H1 (cell line): Measurements from ENCODE around the gene COL8A1. TPM values are rescaled to one million over a fixed set of nuclear protein-coding genes. Genes with fewer than 3 reads are reported as not detected.

Experiments used
- CTCF ChIA-PET: fragments of 300-600 bp; sonication (Branson Sonifier 250); formaldehyde crosslinking; loops from one replicate; lab custom pipeline; 2021; ENCODE audit not compliant: partially characterized antibody; lab: Charles Lee
- POLR2A ChIA-PET: fragments of 300-600 bp; sonication (Branson Sonifier 250); formaldehyde crosslinking; loops from one replicate; lab custom pipeline; 2021; ENCODE audit warnings: inconsistent platforms; ENCODE audit not compliant: partially characterized antibody; lab: Charles Lee
- DNase-seq, 2 experiments: peaks; one replicate each; pipeline versions ENCODE4 v3.0.0 to v3.0.0-alpha.2; 2010 to 2022; ENCODE audit warnings: low spot score in 2 of 2, low read depth in 1 of 2, mixed read lengths in 1 of 2
- FAIRE-seq: peaks from 2 replicates; lab custom pipeline; 2011; peaks lifted over from hg19 to GRCh38; lab: Jason Lieb, UNC
- H2AFZ ChIP-seq: 2 replicates; pipeline ENCODE4 v1.8.1; 2012; ENCODE audit warnings: low read length, inconsistent platforms
- H2AK5ac ChIP-seq: 2 replicates; pipeline ENCODE4 v1.6.1; 2013; ENCODE audit warnings: low read depth, low read length
- H2BK120ac ChIP-seq: replicated peaks from 2 replicates; pipeline ENCODE3; 2013; ENCODE audit warnings: low read depth, low read length, inconsistent platforms
- H2BK12ac ChIP-seq: 2 replicates; pipeline ENCODE4 v1.6.1; 2013; ENCODE audit warnings: low read depth, low read length
- H2BK15ac ChIP-seq: 2 replicates; pipeline ENCODE4 v1.6.1; 2013; ENCODE audit warnings: low read length
- H2BK20ac ChIP-seq: 2 replicates; pipeline ENCODE4 v1.6.1; 2013; ENCODE audit warnings: low read length
- H2BK5ac ChIP-seq: 2 replicates; pipeline ENCODE4 v1.6.1; 2013; ENCODE audit warnings: low read depth, low read length
- H3K14ac ChIP-seq: 2 replicates; pipeline ENCODE4 v1.6.1; 2013; ENCODE audit warnings: inconsistent platforms; ENCODE audit not compliant: insufficient read length
- H3K18ac ChIP-seq: 2 replicates; pipeline ENCODE4 v1.6.1; 2013; ENCODE audit warnings: low read length; ENCODE audit errors: extremely low read depth
- H3K23ac ChIP-seq: 2 replicates; pipeline ENCODE4 v1.6.1; 2013; ENCODE audit warnings: inconsistent platforms; ENCODE audit not compliant: insufficient read length
- H3K23me2 ChIP-seq: 2 replicates; pipeline ENCODE4 v1.6.1; 2013; ENCODE audit warnings: low read depth, low read length
- H3K27ac ChIP-seq: 2 replicates; pipeline ENCODE4 v1.6.1; 2011; ENCODE audit warnings: low read depth, low read length, inconsistent platforms
- H3K27me3 ChIP-seq, 4 experiments: replicated peaks in 1 of 4; 1 replicate in 1 of 4; 2 replicates in 3 of 4; pipeline versions ENCODE4 v1.6.1 to v1.8.1; 2011 to 2013; ENCODE audit warnings: low read length in 3 of 4, mild to moderate bottlenecking in 3 of 4, inconsistent platforms in 2 of 4, mixed read lengths in 2 of 4, moderate library complexity in 1 of 4; ENCODE audit not compliant: control insufficient read depth in 3 of 4, insufficient read depth in 3 of 4; ENCODE audit errors: extremely low read depth in 1 of 4
- H3K36me3 ChIP-seq, 4 experiments: 2 replicates each; pipeline versions ENCODE4 v1.6.1 to v1.8.1; 2011 to 2013; ENCODE audit warnings: mild to moderate bottlenecking in 4 of 4, low read length in 3 of 4, moderate library complexity in 2 of 4, control low read depth in 1 of 4, inconsistent platforms in 1 of 4; ENCODE audit not compliant: insufficient read depth in 4 of 4, control insufficient read depth in 2 of 4
- H3K4ac ChIP-seq: replicated peaks from 2 replicates; pipeline ENCODE3; 2013; ENCODE audit warnings: low read length, low read depth, mixed read lengths, inconsistent platforms; ENCODE audit not compliant: insufficient read length
- H3K4me1 ChIP-seq, 4 experiments: replicated peaks in 1 of 4; 1 replicate in 1 of 4; 2 replicates in 3 of 4; pipeline versions ENCODE4 v1.6.1 to v1.8.1; 2011 to 2013; ENCODE audit warnings: low read length in 3 of 4, inconsistent platforms in 2 of 4, mixed read lengths in 1 of 4; ENCODE audit not compliant: insufficient read depth in 4 of 4, control insufficient read depth in 3 of 4
- H3K4me2 ChIP-seq, 2 experiments: 2 replicates each; pipeline versions ENCODE4 v1.6.1 to v1.8.1; 2011 to 2013; ENCODE audit warnings: low read depth in 2 of 2, low read length in 2 of 2, control low read depth in 1 of 2, inconsistent platforms in 1 of 2, mild to moderate bottlenecking in 1 of 2; ENCODE audit not compliant: insufficient read depth in 1 of 2
- H3K4me3 ChIP-seq, 4 experiments: fragments of 200-600, 300-600 bp in 1 of 4; sonication (generic), shearing (Covaris generic), sonication (Bioruptor Twin) in 1 of 4; 2 replicates each; pipeline versions ENCODE4 v1.5.1 to v1.8.1; 2011 to 2016; ENCODE audit warnings: low read length in 4 of 4, low read depth in 3 of 4, control low read depth in 2 of 4, inconsistent platforms in 2 of 4, mild to moderate bottlenecking in 2 of 4, mixed read lengths in 1 of 4, moderate library complexity in 1 of 4; ENCODE audit not compliant: insufficient read depth in 2 of 4; ENCODE audit errors: extremely low read depth in 1 of 4
- H3K56ac ChIP-seq: replicated peaks from 2 replicates; pipeline ENCODE3; 2013; ENCODE audit warnings: low read depth, mild to moderate bottlenecking, mixed read lengths, low read length, inconsistent platforms; ENCODE audit not compliant: insufficient read length
- H3K79me1 ChIP-seq: 2 replicates; pipeline ENCODE4 v1.6.1; 2013; ENCODE audit warnings: low read depth, low read length, control low read depth
- H3K79me2 ChIP-seq, 2 experiments: 2 replicates each; pipeline versions ENCODE4 v1.6.1 to v1.8.1; 2012 to 2013; ENCODE audit warnings: low read length in 2 of 2, mild to moderate bottlenecking in 2 of 2, inconsistent platforms in 1 of 2; ENCODE audit not compliant: insufficient read depth in 2 of 2, control insufficient read depth in 1 of 2
- H3K9ac ChIP-seq, 4 experiments: replicated peaks in 1 of 4; 1 replicate in 1 of 4; 2 replicates in 3 of 4; pipeline versions ENCODE4 v1.6.1 to v1.8.1; 2011 to 2013; ENCODE audit warnings: low read depth in 3 of 4, low read length in 3 of 4, control low read depth in 2 of 4, mild to moderate bottlenecking in 2 of 4, moderate library complexity in 2 of 4, inconsistent platforms in 1 of 4; ENCODE audit errors: extremely low read depth in 1 of 4
- H3K9me3 ChIP-seq, 2 experiments: 2 replicates each; pipeline versions ENCODE4 v1.6.1 to v1.8.1; 2012 to 2013; ENCODE audit warnings: mild to moderate bottlenecking in 2 of 2, moderate library complexity in 2 of 2, control low read depth in 1 of 2, inconsistent platforms in 1 of 2, low read depth in 1 of 2, low read length in 1 of 2, mixed read lengths in 1 of 2; ENCODE audit not compliant: insufficient read depth in 2 of 2
- H4K20me1 ChIP-seq, 2 experiments: replicated peaks in 1 of 2; 2 replicates each; pipeline versions ENCODE3 to v1.8.1; 2011 to 2013; ENCODE audit warnings: inconsistent platforms in 2 of 2, low read length in 2 of 2, mild to moderate bottlenecking in 1 of 2; ENCODE audit not compliant: insufficient read depth in 2 of 2, control insufficient read depth in 1 of 2
- H4K5ac ChIP-seq: 2 replicates; pipeline ENCODE4 v1.6.1; 2013; ENCODE audit warnings: low read length, low read depth, mixed read lengths, inconsistent platforms; ENCODE audit not compliant: insufficient read length
- H4K8ac ChIP-seq: 2 replicates; pipeline ENCODE4 v1.8.0; 2013; ENCODE audit warnings: mild to moderate bottlenecking, moderate library complexity, low read length, inconsistent platforms; ENCODE audit not compliant: insufficient read depth; ENCODE audit errors: extremely low read depth
- H4K91ac ChIP-seq: replicated peaks from 2 replicates; pipeline ENCODE3; 2013; ENCODE audit warnings: low read length, mixed read lengths, inconsistent platforms; ENCODE audit not compliant: insufficient read length
- BRCA1 ChIP-seq: IDR thresholded peaks from 2 replicates; pipeline ENCODE4 v1.6.1; 2012; ENCODE audit warnings: low read depth, low read length, improper control_type of control experiment
- CBX5 ChIP-seq: fragments of 300-800, 300-1000 bp; sonication (generic); IDR thresholded peaks from 2 replicates; pipeline ENCODE4 v1.7.1; 2016; ENCODE audit warnings: antibody characterized with exemption, low read length, low read depth
- POU5F1 ChIP-seq: IDR thresholded peaks from 2 replicates; pipeline ENCODE4 v1.6.1; 2011; ENCODE audit warnings: low read depth, mild to moderate bottlenecking, low read length, moderate library complexity
- WGBS, 2 experiments: shearing (Covaris generic) in 1 of 2; methylation state at CpG; one replicate each; pipeline versions ENCODE4 v1.1.6 to v1.1.7; 2013 to 2015; ENCODE audit warnings: low lambda C conversion rate in 2 of 2, mixed read lengths in 2 of 2, inconsistent platforms in 1 of 2, low coverage in 1 of 2, missing lambda C conversion rate in 1 of 2; ENCODE audit not compliant: insufficient replicate concordance in 2 of 2, insufficient coverage in 1 of 2, insufficient read length in 1 of 2; ENCODE audit errors: extremely low coverage in 1 of 2, missing lambda C conversion rate in 1 of 2; 5-methylcytosine and 5-hydroxymethylcytosine counted together
- polyA plus RNA-seq, 7 experiments: library from polyadenylated mRNA; depleted of rRNA in 3 of 7; stranded (reverse) in 5 of 7; unstranded in 2 of 7; fragments of >200 nt in 5 of 7; fragments of 200-250 nt in 2 of 7; gene quantifications; 1 replicate in 5 of 7; 2 replicates in 1 of 7; 4 replicates in 1 of 7; pipeline versions ENCODE4 v1.2.1 to v1.2.3, GENCODE V29; 2011 to 2013; ENCODE audit warnings: missing spikeins in 2 of 7, mixed read lengths in 2 of 7
- total RNA-seq: library from RNA; stranded (reverse); fragmentation: NEBNext Ultra II Directional; extraction: Animal tissue kit (Norgen Biotek cat#: 25700); gene quantifications from 2 replicates; pipeline ENCODE4 v1.2.1, GENCODE V29; 2021

COL8A1 gene
- total and polyA plus RNA-seq, 2 of the 8 experiments (the other 6 are each of a cell fraction or from before 2014, with no cell fraction given): 0.21 to 1.2 TPM

GRCh38 chr3:99781761-99782160 is 143.4 kb downstream of the COL8A1 start:
- H3K9ac ChIP-seq: no peak overlapping the region
- no peak overlapping the region for H2BK120ac ChIP-seq
- no peak overlapping the region for H3K56ac ChIP-seq
- no peaks in the 10 kb centered on the region for H4K20me1 ChIP-seq
- H3K4me3 ChIP-seq: no peak overlapping the region
- H3K9me3 ChIP-seq: no peaks in the 10 kb centered on the region
- no peak overlapping the region for H3K23ac ChIP-seq
- no peak overlapping the region for H2BK12ac ChIP-seq
- no peak overlapping the region for H2AFZ ChIP-seq
- H2BK20ac ChIP-seq: no peak overlapping the region
- H3K27me3 ChIP-seq: no peaks in the 10 kb centered on the region
- WGBS, 2 experiments: 80% methylated on average over 3 of the region's 3 CpGs; no CpG with 5 or more reads in 1 of the 2 experiments
- H2BK15ac ChIP-seq: no peak overlapping the region
- no peak overlapping the region for H4K8ac ChIP-seq
- H3K4me1 ChIP-seq: peaks cover 0 to 5% (median 0%) of the 10 kb centered on the region in 4 experiments; a peak in 1 of 7 replicates
- no peak overlapping the region for H3K18ac ChIP-seq
- no peak for TF ChIP-seq BRCA1
- no peak for TF ChIP-seq CBX5
- no peak for TF ChIP-seq POU5F1
- CTCF ChIA-PET: interaction anchor here (1.6 to 2.5 kb wide), 2 partner anchors 26 to 136 kb away, joined by 5 to 8 read pairs; no protein-coding TSS in a partner anchor
- no peak overlapping the region for H4K91ac ChIP-seq
- H3K27ac ChIP-seq: no peak overlapping the region
- no peak overlapping the region for H3K4me2 ChIP-seq
- no peak overlapping the region for H3K14ac ChIP-seq
- no peaks in the 10 kb centered on the region for H3K23me2 ChIP-seq
- H4K5ac ChIP-seq: no peak overlapping the region
- H3K36me3 ChIP-seq: no peaks in the 10 kb centered on the region; a peak in 1 of 8 replicates
- no peak overlapping the region for H2AK5ac ChIP-seq
- POLR2A ChIA-PET: no interaction called here
- no peak overlapping the region for H3K4ac ChIP-seq
- no peaks in the 10 kb centered on the region for H3K79me1 ChIP-seq
- no peak overlapping the region for H2BK5ac ChIP-seq
- H3K79me2 ChIP-seq: no peaks in the 10 kb centered on the region
- FAIRE-seq: no peak
- no peak for DNase-seq
